Neuronal stem cell (in vitro differentiated cells): Measurements from ENCODE around the gene OR2M2. TPM values are rescaled to one million over a fixed set of nuclear protein-coding genes. Genes with fewer than 3 reads are reported as not detected.

Experiments used
- DNase-seq: peaks from one replicate; pipeline ENCODE4 v3.0.0-alpha.2; 2013; ENCODE audit warnings: low spot score
- H2AFZ ChIP-seq: one replicate; pipeline ENCODE4 v1.6.1; 2013; ENCODE audit warnings: mild to moderate bottlenecking, low read length, inconsistent platforms
- H2AK5ac ChIP-seq: 2 replicates; pipeline ENCODE4 v1.6.1; 2013; ENCODE audit warnings: low read depth, mild to moderate bottlenecking, inconsistent platforms, low read length, moderate library complexity, mixed read lengths
- H2BK120ac ChIP-seq: 2 replicates; pipeline ENCODE4 v1.6.1; 2013; ENCODE audit warnings: low read depth, mild to moderate bottlenecking, inconsistent platforms, low read length, moderate library complexity, mixed read lengths
- H2BK12ac ChIP-seq: one replicate; pipeline ENCODE4 v1.6.1; 2013; ENCODE audit warnings: low read length, inconsistent platforms
- H2BK15ac ChIP-seq: 2 replicates; pipeline ENCODE4 v1.6.1; 2013; ENCODE audit warnings: mild to moderate bottlenecking, low read length, inconsistent platforms, mixed read lengths
- H2BK5ac ChIP-seq: one replicate; pipeline ENCODE4 v1.6.1; 2013; ENCODE audit warnings: inconsistent platforms, mild to moderate bottlenecking, low read length, moderate library complexity
- H3K14ac ChIP-seq: one replicate; pipeline ENCODE4 v1.6.1; 2013; ENCODE audit warnings: low read length, inconsistent platforms
- H3K18ac ChIP-seq: 2 replicates; pipeline ENCODE4 v1.6.1; 2013; ENCODE audit warnings: low read length, inconsistent platforms
- H3K23ac ChIP-seq: 2 replicates; pipeline ENCODE4 v1.6.1; 2013; ENCODE audit warnings: low read depth, mild to moderate bottlenecking, mixed read lengths, low read length, inconsistent platforms; ENCODE audit not compliant: poor library complexity
- H3K27ac ChIP-seq: replicated peaks from 3 replicates; pipeline ENCODE4 v1.5.1; 2013; ENCODE audit warnings: low read length, inconsistent platforms
- H3K27me3 ChIP-seq, 3 experiments: 2 replicates each; pipeline ENCODE4 v1.6.1; 2013; ENCODE audit warnings: low read length in 3 of 3, mild to moderate bottlenecking in 2 of 3, inconsistent platforms in 1 of 3, low read depth in 1 of 3, mixed read lengths in 1 of 3, moderate library complexity in 1 of 3; ENCODE audit not compliant: control insufficient read depth in 3 of 3, insufficient read depth in 3 of 3
- H3K36me3 ChIP-seq, 2 donors: replicated peaks in 1 of 2; 2 replicates each; pipeline ENCODE4 v1.6.1; 2013; ENCODE audit warnings: low read length in 2 of 2; ENCODE audit not compliant: control insufficient read depth in 2 of 2, insufficient read depth in 2 of 2
- H3K4ac ChIP-seq: 2 replicates; pipeline ENCODE4 v1.6.1; 2013; ENCODE audit warnings: inconsistent platforms, mild to moderate bottlenecking, low read length, moderate library complexity
- H3K4me1 ChIP-seq, 2 donors: 1 replicate in 1 of 2; 2 replicates in 1 of 2; pipeline ENCODE4 v1.6.1; 2013; ENCODE audit warnings: low read length in 2 of 2, low read depth in 1 of 2; ENCODE audit not compliant: control insufficient read depth in 2 of 2, insufficient read depth in 1 of 2
- H3K4me2 ChIP-seq: one replicate; pipeline ENCODE4 v1.6.1; 2013; ENCODE audit warnings: mild to moderate bottlenecking, low read length, inconsistent platforms; ENCODE audit not compliant: insufficient read depth, poor library complexity, severe bottlenecking
- H3K4me3 ChIP-seq, 2 donors: 2 replicates each; pipeline ENCODE4 v1.5.1; 2013; ENCODE audit warnings: low read length in 2 of 2, mild to moderate bottlenecking in 2 of 2, inconsistent platforms in 1 of 2, moderate library complexity in 1 of 2
- H3K79me1 ChIP-seq: one replicate; pipeline ENCODE4 v1.6.1; 2013; ENCODE audit warnings: low read depth, mild to moderate bottlenecking, inconsistent platforms, low read length, moderate library complexity
- H3K9ac ChIP-seq: one replicate; pipeline ENCODE4 v1.6.1; 2013; ENCODE audit warnings: mild to moderate bottlenecking, low read depth, low read length, inconsistent platforms; ENCODE audit not compliant: poor library complexity
- H3K9me3 ChIP-seq, 2 donors: replicated peaks in 1 of 2; 2 replicates each; pipeline versions ENCODE3 to v1.6.1; 2013; ENCODE audit warnings: low read length in 2 of 2, mild to moderate bottlenecking in 2 of 2, inconsistent platforms in 1 of 2, low read depth in 1 of 2, mixed read lengths in 1 of 2, moderate library complexity in 1 of 2; ENCODE audit not compliant: control insufficient read depth in 2 of 2, insufficient read depth in 1 of 2
- H4K8ac ChIP-seq: one replicate; pipeline ENCODE4 v1.6.1; 2013; ENCODE audit warnings: low read depth, mild to moderate bottlenecking, inconsistent platforms, low read length, moderate library complexity
- H4K91ac ChIP-seq: one replicate; pipeline ENCODE4 v1.6.1; 2013; ENCODE audit warnings: low read length, low read depth, mild to moderate bottlenecking, inconsistent platforms; ENCODE audit not compliant: poor library complexity
- WGBS, 2 donors: extraction: QIAGEN DNeasy Blood & Tissue Kit; methylation state at CpG; one replicate each; pipeline ENCODE4 v1.1.7; 2013; ENCODE audit warnings: missing lambda C conversion rate in 2 of 2, mixed read lengths in 1 of 2; ENCODE audit not compliant: insufficient read length in 2 of 2, insufficient replicate concordance in 1 of 2; ENCODE audit errors: extremely low coverage in 2 of 2; 5-methylcytosine and 5-hydroxymethylcytosine counted together
- polyA plus RNA-seq, 2 experiments: library from polyadenylated mRNA; stranded (reverse); fragments of 200-250 nt; gene quantifications; one replicate each; pipeline ENCODE4 v1.2.3, GENCODE V29; 2013

The OR2M2 gene, protein sequence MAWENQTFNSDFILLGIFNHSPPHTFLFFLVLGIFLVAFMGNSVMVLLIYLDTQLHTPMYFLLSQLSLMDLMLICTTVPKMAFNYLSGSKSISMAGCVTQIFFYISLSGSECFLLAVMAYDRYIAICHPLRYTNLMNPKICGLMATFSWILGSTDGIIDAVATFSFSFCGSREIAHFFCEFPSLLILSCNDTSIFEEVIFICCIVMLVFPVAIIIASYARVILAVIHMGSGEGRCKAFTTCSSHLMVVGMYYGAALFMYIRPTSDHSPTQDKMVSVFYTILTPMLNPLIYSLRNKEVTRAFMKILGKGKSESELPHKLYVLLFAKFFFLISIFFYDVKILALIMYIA
- polyA plus RNA-seq (2013, experiment 1 of 2): not detected
- polyA plus RNA-seq (2013, experiment 2 of 2): not detected

GRCh38 chr1:248174521-248174920, at the start of gene OR2M2:
OR2M2 (plus strand) TSS chr1:248174821; CDS start chr1:248179986, 5,165 bp downstream.
- Histone ChIP-seq H3K4me3 (no peak within 1 kb of the TSS), H2AK5ac (no peak within 1 kb of the TSS), H3K4me2 (no peak within 1 kb of the TSS), H2BK5ac (no peak within 1 kb of the TSS), H3K79me1 (no peaks in the 10 kb centered on the region), H2AFZ (no peak within 1 kb of the TSS), H3K4me1 (no peaks in the 10 kb centered on the region), H2BK15ac (no peak within 1 kb of the TSS), H3K9ac (no peak within 1 kb of the TSS), H3K23ac (no peak within 1 kb of the TSS), H3K36me3 (no peaks in the 10 kb centered on the region), H3K18ac (no peak within 1 kb of the TSS), H3K14ac (no peak within 1 kb of the TSS), H2BK12ac (no peak within 1 kb of the TSS), H2BK120ac (no peak within 1 kb of the TSS), H3K9me3 (no peaks in the 10 kb centered on the region), H4K8ac (no peak within 1 kb of the TSS), H3K4ac (no peak within 1 kb of the TSS), H3K27me3 (peaks cover 0 to 13% (median 0%) of the 10 kb centered on the region in 3 experiments), H4K91ac (no peak within 1 kb of the TSS), H3K27ac (no peak within 1 kb of the TSS)
- no peak for DNase-seq

- H3K4me1 ChIP-seq: no peaks in the 10 kb centered on the region
- no peak overlapping the region for H2BK15ac ChIP-seq
Observed at GRCh38 chr1:248127653-248128052, 47.0 kb upstream of the OR2M2 start.

GRCh38 chr1:248136811-248137210, 37.8 kb upstream of the OR2M2 start:
- H3K36me3 ChIP-seq: no peaks in the 10 kb centered on the region
- H2BK5ac ChIP-seq: no peak overlapping the region
- H3K23ac ChIP-seq: peak overlapping the region; percentile 31
- H3K4me1 ChIP-seq: no peaks in the 10 kb centered on the region
- H2BK15ac ChIP-seq: no peak overlapping the region
- no CpG with 5 or more reads among the region's 21 CpGs for WGBS, 2 donors
- no peak overlapping the region for H2AK5ac ChIP-seq
- H3K4me2 ChIP-seq: no peak overlapping the region
- H3K4ac ChIP-seq: no peak overlapping the region
- H3K27me3 ChIP-seq: no peaks in the 10 kb centered on the region
- H3K27ac ChIP-seq: no peak overlapping the region
- H3K18ac ChIP-seq: no peak overlapping the region
- H4K91ac ChIP-seq: no peak overlapping the region
- H2BK12ac ChIP-seq: peak overlapping the region; percentile 22
- no peak overlapping the region for H3K9ac ChIP-seq
- peaks cover 0 to 4% of the 10 kb centered on the region in 2 donors for H3K9me3 ChIP-seq
- no peaks in the 10 kb centered on the region for H3K79me1 ChIP-seq
- peak overlapping the region; percentile 45 for H2AFZ ChIP-seq
- H3K4me3 ChIP-seq: no peak overlapping the region
- H2BK120ac ChIP-seq: no peak overlapping the region
- H4K8ac ChIP-seq: no peak overlapping the region
- no peak overlapping the region for H3K14ac ChIP-seq
- no peak for DNase-seq

More at GRCh38 chr1:248127653-248128052, 47.0 kb upstream of the OR2M2 start:
- H2BK120ac ChIP-seq: no peak overlapping the region
- H3K4ac ChIP-seq: no peak overlapping the region
- H3K36me3 ChIP-seq: no peaks in the 10 kb centered on the region
- WGBS, 2 donors: no CpG with 5 or more reads among the region's 5 CpGs
- H3K23ac ChIP-seq: no peak overlapping the region
- H4K91ac ChIP-seq: no peak overlapping the region
- DNase-seq: no peak
- H2BK5ac ChIP-seq: no peak overlapping the region
- H3K14ac ChIP-seq: no peak overlapping the region
- no peak overlapping the region for H2AK5ac ChIP-seq
- H3K79me1 ChIP-seq: no peaks in the 10 kb centered on the region
- H3K9me3 ChIP-seq: peaks cover 0 to 19% of the 10 kb centered on the region in 2 donors
- H4K8ac ChIP-seq: peak overlapping the region; percentile 4
- H3K4me2 ChIP-seq: no peak overlapping the region
- no peaks in the 10 kb centered on the region for H3K27me3 ChIP-seq
- H2AFZ ChIP-seq: no peak overlapping the region
- peak overlapping the region in 1 of 2 donors; percentile 43 for H3K4me3 ChIP-seq
- H3K27ac ChIP-seq: no peak overlapping the region
- no peak overlapping the region for H2BK12ac ChIP-seq
- no peak overlapping the region for H3K9ac ChIP-seq
- no peak overlapping the region for H3K18ac ChIP-seq

GRCh38 chr1:248140846-248141245, 33.8 kb upstream of the OR2M2 start:
- Histone ChIP-seq H3K79me1 (no peaks in the 10 kb centered on the region), H3K18ac (no peak overlapping the region), H4K91ac (no peak overlapping the region), H2BK12ac (no peak overlapping the region), H2AFZ (no peak overlapping the region), H3K36me3 (no peaks in the 10 kb centered on the region), H3K23ac (no peak overlapping the region), H3K9ac (no peak overlapping the region), H2BK5ac (no peak overlapping the region), H3K4me1 (no peaks in the 10 kb centered on the region), H3K4ac (no peak overlapping the region), H3K14ac (no peak overlapping the region), H2BK15ac (no peak overlapping the region), H3K9me3 (peaks cover 0 to 11% of the 10 kb centered on the region in 2 donors), H3K27ac (no peak overlapping the region), H2BK120ac (no peak overlapping the region), H3K27me3 (no peaks in the 10 kb centered on the region), H3K4me2 (no peak overlapping the region), H2AK5ac (no peak overlapping the region), H4K8ac (no peak overlapping the region), H3K4me3 (no peak overlapping the region)
- WGBS, 2 donors: no CpG with 5 or more reads among the region's 1 CpG
- no peak for DNase-seq
